ENCODE results near the gene PTPRJ.
"Not testable (repeated sequence)": the region's sequence is repeated elsewhere in the genome, so short reads cannot be mapped to it uniquely, and the experiment has no call there.

The PTPRJ gene

DNA sequence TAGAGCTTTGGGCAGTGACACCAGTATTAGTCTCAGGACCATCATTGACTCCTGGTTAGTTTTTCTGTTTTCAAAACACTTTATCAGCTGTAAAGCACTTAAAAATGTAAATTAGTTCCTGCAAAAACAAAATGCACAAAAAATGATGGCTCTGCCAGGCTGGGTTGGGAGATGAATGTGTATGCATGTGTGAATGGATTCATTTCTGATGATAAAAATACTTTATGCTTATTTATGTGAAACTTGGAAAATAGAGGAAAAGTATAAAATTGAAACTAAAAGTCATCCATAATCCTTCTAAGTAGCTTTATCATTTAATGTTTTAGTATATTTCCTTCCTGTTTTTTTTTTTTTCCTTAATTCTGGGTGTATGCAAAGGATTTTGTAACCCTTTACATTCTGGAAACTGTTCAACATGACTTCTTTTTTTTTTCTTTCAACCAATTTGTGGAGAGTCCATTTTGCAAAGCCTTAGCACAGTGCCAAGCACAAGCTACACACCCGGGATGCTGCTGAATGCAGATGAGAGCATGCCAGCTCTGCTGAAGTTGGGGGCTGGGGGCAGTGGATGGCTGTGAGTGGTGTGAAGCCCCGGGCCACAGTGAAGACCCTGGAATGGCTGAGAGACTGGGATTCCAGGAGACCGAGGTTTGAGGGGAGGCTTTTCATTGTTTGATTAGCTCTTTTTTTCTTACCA lies 37.6 kb downstream of the PTPRJ start:
- no peak for FAIRE-seq
- DNase-seq (ENCODE audit: low spot score), result no peak

DNA sequence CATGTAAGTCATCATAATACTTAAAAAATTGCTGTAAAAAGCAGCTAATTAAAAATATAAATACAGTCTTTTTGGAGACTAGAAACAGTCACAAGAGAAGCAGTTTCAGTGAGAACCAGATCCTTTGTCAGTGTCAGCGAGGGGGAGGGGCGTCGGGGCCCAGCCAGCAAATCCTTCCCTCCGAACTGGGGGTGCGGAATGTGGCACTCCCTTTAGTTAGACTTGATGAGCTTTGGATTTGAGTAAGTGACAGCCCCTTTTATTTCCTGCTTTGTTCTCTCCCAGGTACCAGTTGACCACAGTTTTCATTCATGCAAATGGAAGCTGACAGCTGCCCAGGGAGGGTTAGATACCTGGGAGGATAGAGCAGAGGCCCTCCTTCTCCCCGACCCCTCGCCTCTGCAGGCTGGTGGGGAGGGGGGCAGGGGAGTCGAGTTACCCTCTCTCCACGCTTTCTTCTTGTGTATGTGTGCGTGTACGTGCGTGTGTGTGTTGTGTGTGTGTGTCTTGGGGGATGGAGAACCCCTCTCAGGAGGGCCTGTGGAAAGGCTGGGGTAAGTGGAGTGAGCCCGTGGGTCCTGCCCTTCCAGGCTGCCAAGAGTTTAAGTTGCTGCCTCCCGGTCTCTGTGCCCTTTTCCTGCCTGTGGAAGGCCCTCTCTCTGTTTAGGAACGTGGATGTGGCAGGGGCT lies 38.3 kb downstream of the PTPRJ start:
- DNase-seq (ENCODE audit: low spot score), result no peak
- no peak for FAIRE-seq

DNA sequence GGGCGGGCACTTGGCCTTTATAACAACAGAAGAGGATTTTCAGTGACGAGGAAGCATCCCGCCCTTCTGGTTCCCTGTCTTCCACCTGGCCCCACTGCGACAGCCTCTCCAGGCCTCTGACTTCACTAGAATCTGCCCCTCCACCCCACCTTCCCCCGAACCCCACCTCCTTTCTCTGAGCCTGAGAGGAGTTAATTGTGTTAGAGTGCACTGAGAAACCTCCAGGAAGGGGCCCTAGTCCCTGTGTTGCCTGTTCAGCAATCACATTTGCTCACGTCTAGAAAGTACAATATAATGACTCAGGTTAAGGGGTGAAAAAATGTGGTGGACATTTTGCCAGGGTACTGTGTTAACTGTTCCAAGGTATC lies 38.8 kb downstream of the PTPRJ start:
- FAIRE-seq (no peak), DNase-seq (ENCODE audit: low spot score) (no peak)

DNA sequence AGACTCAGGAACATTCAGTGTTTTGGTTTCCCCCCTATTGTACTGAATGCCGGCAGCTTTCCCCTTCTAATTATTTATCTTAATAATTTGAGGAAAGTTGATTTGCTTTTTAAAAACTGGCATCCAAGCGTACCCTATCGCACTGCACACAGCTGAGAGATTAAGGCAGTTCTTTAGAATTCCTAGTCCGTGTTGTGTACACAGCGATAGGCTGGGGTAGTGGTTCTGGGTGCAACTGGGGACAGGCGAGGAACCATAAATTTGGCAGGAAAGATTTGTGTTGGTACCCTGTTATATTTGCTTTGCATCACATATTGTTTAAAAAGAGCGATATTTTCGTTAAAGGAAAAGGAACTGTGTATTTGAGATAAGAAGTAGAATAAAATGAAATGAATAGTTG lies 39.2 kb downstream of the PTPRJ start:
- DNase-seq (ENCODE audit: low spot score) (no peak), FAIRE-seq (no peak)

DNA sequence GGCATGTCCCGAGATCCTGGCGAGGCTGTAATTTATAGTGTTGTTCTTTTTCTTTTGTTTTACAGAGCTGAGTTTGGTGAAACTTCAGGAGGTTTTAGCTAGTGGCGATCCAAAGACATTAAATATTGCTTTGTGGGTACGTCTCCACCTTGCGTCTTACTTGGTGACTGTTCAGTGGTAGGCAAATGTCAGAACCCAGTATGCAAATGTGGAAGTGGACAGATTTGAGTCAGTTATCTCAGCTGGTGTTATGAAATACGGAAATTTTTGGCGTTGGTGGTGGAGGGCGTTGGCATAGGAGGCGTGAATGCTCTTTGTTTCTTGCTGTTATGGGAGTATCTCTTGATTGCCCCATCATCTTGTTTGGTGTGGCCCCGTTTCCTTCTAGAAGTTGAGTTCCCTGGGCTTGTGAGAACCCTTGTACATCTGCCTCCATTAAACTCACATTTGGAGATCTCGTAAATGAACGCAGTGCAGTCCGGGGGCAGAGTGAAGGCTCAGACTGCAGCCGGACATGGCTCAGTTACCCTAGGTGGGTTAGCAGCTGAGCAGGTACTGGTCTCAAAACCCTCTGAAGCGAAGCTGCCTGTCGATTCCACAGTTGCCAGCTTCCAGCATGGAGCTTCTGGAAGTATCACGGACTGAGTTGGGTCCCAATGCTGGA lies 39.9 kb downstream of the PTPRJ start:
- FAIRE-seq (no peak), DNase-seq (ENCODE audit: low spot score) (no peak)

DNA sequence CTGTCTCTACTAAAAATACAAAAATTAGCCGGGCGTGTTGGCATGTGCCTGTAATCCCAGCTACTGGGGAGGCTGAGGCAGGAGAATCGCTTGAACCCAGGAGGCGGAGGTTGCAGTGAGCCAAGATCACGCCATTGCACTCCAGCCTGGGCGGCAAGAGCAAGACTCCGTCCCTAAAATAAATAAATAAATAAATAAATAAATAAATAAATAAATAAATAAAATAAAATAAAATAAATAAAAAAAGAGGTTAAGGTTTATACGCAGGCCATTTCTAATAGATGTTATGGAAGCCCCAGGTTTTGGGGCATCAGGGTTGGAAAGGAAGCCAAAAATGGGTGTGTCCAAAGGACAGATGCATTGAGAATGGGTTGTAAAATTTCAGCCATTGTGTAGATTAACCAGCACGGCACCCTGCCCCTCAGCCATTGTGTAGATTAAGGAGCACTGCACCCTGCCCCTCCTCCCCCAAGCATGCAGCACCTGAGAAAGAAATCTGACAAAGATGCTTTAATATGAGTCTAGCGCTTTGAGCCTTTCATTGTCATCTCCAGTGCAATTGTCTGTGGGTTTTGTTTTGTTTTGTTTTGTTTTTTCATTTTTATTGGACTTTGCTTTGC lies 41.0 kb downstream of the PTPRJ start:
- not testable (repeated sequence) for FAIRE-seq; DNase-seq (ENCODE audit: low spot score)

DNA sequence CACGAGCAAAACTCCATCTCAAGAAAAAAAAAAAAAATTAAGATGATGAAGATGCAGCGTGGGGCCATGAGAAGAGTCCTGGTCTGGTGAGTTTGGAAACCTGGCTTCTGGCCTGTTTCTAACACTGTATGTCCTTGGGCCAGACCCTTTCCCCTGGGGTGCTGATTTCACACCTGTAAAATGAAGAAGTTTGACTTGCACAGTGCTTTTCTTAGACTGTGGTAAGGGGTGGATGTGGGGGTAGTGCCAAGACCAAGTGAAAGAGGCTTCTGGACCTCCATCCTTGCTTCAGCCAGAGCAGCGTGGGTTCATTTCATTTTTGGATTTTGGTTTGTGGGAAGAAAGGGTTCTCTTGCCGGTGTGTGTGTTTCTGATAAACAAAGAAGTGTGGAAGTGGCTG lies 42.1 kb downstream of the PTPRJ start:
- DNase-seq (ENCODE audit: low spot score) (no peak), FAIRE-seq (no peak)

DNA sequence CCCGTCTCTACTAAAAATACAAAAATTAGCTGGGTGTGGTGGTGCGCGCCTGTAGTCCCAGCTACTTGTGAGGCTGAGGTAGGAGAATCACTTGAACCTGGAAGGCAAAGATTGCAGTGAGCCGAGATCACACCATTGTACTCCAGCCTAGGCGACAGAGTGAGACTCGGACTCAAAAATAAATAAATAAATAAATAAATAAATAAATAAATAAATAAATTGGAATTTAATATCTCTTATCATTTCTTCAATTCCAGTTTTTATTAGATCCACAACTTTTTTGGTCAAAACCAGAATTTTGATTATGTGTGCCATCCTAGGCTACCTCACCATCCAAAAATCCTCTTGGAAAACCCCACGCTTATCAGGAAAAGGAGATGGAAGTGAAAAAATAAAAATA lies 43.2 kb downstream of the PTPRJ start:
- not testable (repeated sequence) for FAIRE-seq; DNase-seq (ENCODE audit: low spot score)

DNA sequence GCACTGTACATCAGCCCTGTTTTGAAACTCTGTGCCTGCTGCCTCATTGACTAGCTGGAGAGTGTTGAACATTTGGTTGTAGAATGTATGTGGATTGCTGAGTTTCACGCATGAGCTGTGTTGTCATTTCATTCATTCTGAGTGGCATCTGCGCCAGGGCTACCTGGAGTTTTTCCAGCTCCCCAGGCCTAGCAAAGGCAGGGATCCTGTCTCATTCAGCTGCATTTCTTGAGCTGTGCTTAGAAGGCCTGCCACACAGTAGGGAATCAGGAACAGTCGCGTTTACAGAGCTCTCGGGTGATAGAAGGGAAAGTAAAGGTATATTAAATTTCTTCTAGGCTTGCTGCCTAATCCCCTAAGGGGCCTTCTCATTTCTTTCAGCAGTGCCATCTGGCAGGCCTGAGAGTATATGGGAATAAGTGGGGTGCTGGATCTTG lies 44.3 kb downstream of the PTPRJ start:
- FAIRE-seq (no peak), DNase-seq (ENCODE audit: low spot score) (no peak)

DNA sequence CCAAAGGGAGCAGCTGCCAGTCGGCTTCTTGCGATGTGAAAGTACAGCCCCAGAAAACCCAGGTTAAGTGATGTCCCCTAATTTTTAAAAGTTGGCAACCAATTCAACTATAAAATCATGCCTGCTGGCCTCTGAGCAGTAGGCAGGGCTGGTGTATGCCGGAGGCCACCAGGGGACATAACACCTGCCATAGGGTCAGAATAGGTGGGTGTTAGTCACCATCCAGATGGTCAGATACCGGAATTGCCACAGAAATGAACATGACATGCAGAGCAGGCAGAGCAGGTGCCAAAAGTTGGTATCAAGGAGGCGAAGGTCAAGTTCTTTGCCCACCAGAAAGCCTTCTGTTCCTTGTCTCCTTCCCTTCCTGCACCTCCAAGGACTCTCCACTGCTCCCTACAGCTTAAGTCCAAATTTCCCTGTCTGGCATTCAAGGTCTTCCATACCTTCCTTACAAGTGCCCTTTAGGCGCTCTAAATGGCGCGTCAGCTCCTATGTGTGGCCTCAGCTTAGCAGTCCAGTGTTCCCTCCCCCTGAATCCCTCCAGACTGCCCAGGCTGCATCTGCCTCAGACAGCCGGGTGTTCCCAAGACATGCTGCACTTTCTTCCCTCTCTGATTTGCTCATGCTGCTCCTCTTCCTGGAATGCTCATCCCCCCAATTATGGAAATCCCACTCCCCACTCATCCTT lies 45.1 kb downstream of the PTPRJ start:
- DNase-seq (ENCODE audit: low spot score), result no peak
- no peak for FAIRE-seq

DNA sequence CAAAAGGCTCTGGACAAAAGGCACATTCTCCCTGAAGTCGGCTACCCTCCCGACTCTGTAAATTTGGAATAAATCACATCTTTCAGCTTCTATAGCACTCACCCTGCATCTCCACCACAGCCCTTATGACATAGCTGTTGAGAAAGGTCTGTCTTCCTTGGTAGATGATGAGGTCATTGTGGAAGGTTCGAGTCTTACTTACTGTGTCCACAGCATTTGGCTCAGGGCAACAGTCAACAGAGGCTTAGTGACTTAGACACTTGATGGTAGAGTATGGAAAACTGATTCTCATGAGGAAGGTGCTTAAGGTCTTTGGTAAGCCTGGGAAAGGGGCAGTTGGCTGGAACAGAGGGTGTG lies 45.6 kb downstream of the PTPRJ start:
- DNase-seq (ENCODE audit: low spot score) (no peak), FAIRE-seq (no peak)

DNA sequence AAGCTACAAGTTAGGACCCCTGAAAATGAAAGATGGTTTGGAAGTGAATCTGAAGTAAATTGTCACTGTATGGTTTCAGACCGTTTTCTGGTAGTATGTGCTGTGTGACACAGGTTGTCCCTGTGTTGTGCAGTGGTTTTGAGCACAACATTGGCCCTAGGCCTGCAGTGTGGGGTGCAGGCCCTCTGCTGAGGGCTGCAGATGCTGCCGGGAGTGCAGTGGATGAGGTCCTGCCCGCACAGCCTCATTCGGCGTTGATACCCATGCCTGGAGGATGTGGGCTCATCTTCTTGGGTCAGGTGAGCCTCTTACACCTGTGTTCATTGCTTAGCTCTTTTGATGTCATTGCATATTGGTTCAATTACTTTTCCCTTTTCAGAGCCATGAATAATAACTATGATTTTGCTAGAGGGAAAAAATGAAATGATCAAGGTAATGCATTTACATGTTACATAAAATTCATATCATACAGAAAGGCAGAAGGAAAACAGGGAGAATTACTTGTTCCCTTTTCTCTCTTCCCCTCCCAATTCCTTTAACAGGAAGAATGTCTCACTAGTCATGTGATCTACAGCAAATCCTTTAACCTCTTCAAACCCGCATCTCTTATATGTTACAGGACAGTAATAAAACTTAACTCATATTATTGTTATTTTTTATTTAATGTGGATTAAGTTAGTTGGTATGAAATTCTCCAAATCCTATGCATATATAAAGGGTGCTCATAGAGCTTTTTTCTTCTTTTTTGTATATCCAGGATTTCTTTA lies 48.7 kb downstream of the PTPRJ start:
- no peak for DNase-seq (ENCODE audit: low spot score)
- no peak for FAIRE-seq

DNA sequence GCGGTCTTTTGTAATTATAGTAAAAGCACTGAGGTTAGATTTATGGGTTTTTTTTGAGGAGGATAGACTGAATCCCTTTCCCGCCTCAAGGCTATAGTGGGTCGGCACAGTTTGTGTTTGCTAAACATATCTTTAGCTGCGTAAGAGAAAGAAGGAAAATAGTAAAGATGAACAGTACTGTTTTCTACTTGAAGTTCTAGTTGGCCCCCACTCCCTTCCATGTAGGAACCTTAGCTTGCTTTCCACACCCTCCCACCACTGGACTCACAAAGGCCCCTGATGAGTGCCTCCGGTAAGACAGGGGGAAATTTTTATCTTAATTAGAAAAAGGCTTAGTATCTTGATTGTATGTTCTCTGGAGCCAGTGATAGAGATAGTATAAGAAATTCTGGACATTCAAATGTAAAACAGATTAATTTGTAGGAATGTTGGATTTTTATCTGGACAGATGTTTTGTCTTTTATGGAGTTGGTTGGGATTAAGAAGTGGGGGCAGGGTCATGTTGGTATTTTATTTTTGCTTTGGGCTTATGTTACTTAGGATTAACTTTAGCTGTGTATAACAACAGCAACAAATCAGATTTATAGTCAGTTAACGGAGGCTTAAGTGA lies 49.4 kb downstream of the PTPRJ start:
- no peak for DNase-seq (ENCODE audit: low spot score)
- no peak for FAIRE-seq

DNA sequence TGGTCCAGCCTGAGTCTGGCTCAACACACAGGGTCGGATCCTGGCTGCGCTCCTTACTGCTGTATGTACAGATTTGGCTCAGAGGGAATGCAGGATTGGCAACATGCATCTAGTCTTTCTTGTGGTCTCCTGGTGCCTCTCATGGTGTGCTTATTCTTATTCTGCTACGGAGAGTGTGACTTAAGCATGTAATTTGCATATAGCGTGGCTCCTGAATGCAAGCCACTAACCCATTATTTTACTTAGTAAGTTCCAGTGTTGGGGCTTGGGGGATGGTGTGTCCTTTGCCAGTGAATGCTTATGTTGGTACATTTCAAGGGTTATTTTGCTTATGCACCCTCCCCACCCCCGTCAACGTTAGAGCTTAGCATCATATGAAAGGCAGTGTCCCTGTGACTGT lies 51.2 kb downstream of the PTPRJ start:
- DNase-seq (ENCODE audit: low spot score) (no peak), FAIRE-seq (no peak)

DNA sequence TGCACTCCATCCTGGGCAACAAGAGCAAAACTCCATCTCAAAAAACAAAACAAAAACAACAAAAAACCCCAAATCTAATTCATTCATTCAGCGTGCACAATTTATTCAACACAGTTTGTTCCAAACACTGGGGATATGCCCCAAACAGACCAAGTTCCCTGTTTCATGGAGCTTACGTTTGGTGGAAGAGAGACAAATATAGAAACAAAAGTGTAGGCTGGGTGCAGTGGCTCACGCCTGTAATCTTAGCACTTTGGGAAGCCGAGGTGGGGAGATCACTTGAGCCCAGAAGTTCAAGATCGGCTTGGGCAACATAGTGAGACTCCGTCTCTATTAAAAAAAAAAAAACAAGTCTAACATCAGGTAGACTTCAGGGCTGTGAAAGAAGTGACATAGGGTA lies 52.4 kb downstream of the PTPRJ start:
- DNase-seq (ENCODE audit: low spot score) (no peak), FAIRE-seq (no peak)

DNA sequence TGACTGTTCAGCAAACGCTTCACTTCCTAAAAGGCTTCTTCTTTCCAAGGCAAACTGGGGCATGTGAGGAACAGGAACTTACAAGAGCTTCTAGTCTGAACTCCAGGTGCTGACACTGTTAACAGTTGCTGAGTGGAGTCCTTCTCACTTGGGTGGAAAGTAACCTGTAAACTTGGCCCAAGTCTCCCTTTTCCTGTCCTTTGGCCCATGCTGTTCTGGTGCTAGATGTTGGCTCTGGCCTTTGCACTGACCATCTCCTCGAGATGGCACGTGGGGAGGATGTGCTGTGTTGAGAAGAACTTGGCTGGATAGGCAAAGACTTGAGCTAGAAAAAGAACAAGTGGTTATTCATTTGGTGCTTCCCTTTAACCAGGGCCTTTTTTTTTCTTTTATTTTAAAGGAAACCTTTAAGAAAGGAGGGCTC lies 53.6 kb downstream of the PTPRJ start:
- FAIRE-seq (no peak), DNase-seq (ENCODE audit: low spot score) (no peak)

DNA sequence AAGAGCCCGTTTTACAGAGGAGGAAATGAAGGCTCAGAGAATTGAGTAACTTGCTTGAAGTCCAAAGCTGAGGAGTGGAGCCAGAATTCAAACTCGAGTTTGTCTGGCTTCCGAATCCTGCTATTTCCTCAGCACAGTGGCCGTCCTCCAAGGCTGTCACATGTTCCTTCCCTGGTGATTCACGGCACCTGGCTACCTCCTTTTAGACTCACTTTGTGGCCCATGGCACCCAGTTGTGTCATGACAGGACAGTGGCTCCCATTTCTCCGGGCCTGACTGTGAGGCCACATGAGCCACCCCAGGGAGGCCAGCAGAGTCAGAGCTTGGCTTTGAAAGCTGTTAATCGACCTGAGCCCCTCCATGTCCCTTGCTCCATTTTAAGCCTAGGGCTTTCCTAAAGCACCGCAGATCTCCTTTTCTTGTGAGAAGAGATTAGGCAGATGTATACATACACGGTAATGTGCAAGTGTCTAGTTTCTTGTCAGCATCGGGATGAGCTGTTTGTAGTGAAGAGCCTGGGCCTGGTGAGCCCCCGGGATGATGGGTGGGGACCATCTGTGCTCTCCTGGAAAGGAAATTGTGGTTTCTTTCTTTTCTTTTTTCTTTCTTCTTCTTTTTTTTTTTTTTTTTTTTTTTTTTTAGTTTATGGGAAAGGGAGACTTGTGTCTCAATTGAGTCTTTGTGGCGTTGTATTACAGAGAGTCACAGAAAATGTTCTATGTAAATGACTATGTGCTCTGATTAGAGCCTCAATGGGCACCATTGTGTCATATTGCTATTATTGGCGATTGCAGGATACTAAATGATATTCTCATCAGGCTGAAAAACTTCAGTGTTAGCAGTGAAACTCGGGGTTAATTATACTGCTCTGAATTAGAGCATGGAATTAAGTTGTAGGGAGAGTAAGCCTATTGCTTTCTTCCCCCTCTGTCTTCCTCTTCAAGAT lies 54.8 kb downstream of the PTPRJ start:
- DNase-seq (ENCODE audit: low spot score) (no peak), FAIRE-seq (no peak)

DNA sequence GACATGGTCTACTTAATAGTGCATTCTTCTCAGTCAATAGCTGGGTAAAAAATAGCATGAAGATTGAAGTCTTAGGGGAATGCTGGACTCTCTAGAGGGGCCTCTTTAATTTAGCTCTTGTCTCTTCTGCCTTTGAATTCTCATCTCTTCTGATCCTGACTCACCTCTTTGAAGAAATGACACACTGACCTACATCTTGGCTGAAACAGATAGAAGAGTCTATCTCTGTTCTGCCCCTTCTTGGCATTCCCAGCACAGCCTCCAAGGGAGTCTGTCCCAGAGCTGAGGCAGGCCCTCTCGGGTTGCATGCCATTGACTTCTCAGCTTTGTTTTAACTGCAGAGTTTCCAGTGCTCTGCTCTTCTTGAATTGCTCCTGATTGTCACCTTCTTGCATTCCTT lies 55.7 kb downstream of the PTPRJ start:
- no peak for DNase-seq (ENCODE audit: low spot score)

DNA sequence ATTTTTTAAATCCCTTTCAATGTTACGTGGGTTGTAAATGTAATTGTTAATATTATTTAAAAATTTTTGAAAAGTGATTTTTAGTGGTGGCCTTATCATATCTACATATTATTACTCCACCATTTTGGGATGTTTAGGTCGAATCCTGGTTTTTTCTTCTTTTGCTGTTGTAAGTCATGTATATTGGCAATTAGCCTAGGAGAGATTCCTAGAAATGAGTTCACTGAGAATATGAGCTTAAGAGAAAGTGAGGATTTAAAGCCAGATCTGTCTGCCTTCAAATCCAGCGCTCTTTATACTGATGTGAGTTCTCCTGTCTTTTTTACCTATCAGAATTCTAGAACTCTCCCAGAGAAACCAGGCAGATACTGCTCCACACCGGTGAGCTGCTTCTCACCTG lies 56.1 kb downstream of the PTPRJ start:
- FAIRE-seq, result no peak
- DNase-seq (ENCODE audit: low spot score), result no peak

More for the DNA sequence above, 55.7 kb downstream of the PTPRJ start:
- no peak for FAIRE-seq

All from urothelium cell line (cell line).